IMR-90 (cell line): ENCODE results near the gene CASTOR1. TPM values are rescaled to one million over a fixed set of nuclear protein-coding genes. Genes with fewer than 3 reads are reported as not detected.

Experiments used
- ATAC-seq: fragments of 200-7000 bp; cut with Tn5 transposase; 2 replicates; pipeline ENCODE4 v1.9.1; 2020; ENCODE audit warnings: low read depth, mild to moderate bottlenecking, moderate library complexity
- BruUV-seq: library from RNA; stranded (reverse); fragments of 400-500 nt; replicated peaks from 2 replicates; lab custom pipeline; 2021; lab: Mats Ljungman, UMichigan
- CTCF ChIA-PET: fragments of 300-600 bp; formaldehyde crosslinking; extraction: SDS; loops from one replicate; lab custom pipeline; 2021; ENCODE audit warnings: antibody characterized with exemption; lab: Yijun Ruan, JAX
- POLR2A ChIA-PET: fragments of 300-600 bp; sonication (Branson Sonifier 250); formaldehyde crosslinking; loops from one replicate; lab custom pipeline; 2022; ENCODE audit warnings: antibody characterized with exemption; ENCODE audit not compliant: unreplicated experiment; lab: Charles Lee
- DNase-seq: peaks from one replicate; pipeline ENCODE4 v3.0.0; 2013
- H2AFZ ChIP-seq: replicated peaks from 2 replicates; pipeline ENCODE3; 2013; ENCODE audit warnings: low read length, mild to moderate bottlenecking; ENCODE audit not compliant: poor library complexity
- H2AK5ac ChIP-seq: 2 replicates; pipeline ENCODE4 v1.6.1; 2013; ENCODE audit warnings: low read depth, low read length, inconsistent platforms
- H2AK9ac ChIP-seq: replicated peaks from 2 replicates; pipeline ENCODE3; 2013; ENCODE audit warnings: mild to moderate bottlenecking, low read depth, low read length, moderate library complexity; ENCODE audit not compliant: poor library complexity
- H2BK120ac ChIP-seq: 2 replicates; pipeline ENCODE4 v1.6.1; 2013; ENCODE audit warnings: low read depth, low read length, inconsistent platforms
- H2BK15ac ChIP-seq: 3 replicates; pipeline ENCODE4 v1.6.1; 2013; ENCODE audit warnings: low read depth, low read length, inconsistent platforms
- H2BK20ac ChIP-seq: 2 replicates; pipeline ENCODE4 v1.6.1; 2013; ENCODE audit warnings: low read depth, mild to moderate bottlenecking, inconsistent platforms, low read length, moderate library complexity
- H2BK5ac ChIP-seq: 2 replicates; pipeline ENCODE4 v1.6.1; 2013; ENCODE audit warnings: mild to moderate bottlenecking, low read depth, low read length, inconsistent platforms; ENCODE audit not compliant: poor library complexity, severe bottlenecking
- H3K14ac ChIP-seq: replicated peaks from 2 replicates; pipeline ENCODE4 v1.6.1; 2013; ENCODE audit warnings: low read depth, low read length, inconsistent platforms
- H3K18ac ChIP-seq: 2 replicates; pipeline ENCODE4 v1.6.1; 2013; ENCODE audit warnings: low read depth, low read length, control low read depth
- H3K23ac ChIP-seq: 2 replicates; pipeline ENCODE4 v1.6.1; 2013; ENCODE audit warnings: low read depth, low read length, inconsistent platforms
- H3K27ac ChIP-seq: 2 replicates; pipeline ENCODE4 v1.5.1; 2013; ENCODE audit warnings: mild to moderate bottlenecking, control low read depth, low read length; ENCODE audit not compliant: insufficient read depth
- H3K27me3 ChIP-seq: 2 replicates; pipeline ENCODE4 v1.6.1; 2013; ENCODE audit warnings: low read length; ENCODE audit not compliant: control insufficient read depth, insufficient read depth
- H3K36me3 ChIP-seq: 2 replicates; pipeline ENCODE4 v1.6.1; 2013; ENCODE audit warnings: low read length, mixed read lengths; ENCODE audit not compliant: control insufficient read depth, insufficient read depth
- H3K4ac ChIP-seq: 2 replicates; pipeline ENCODE4 v1.6.1; 2013; ENCODE audit warnings: low read depth, low read length, inconsistent platforms
- H3K4me1 ChIP-seq: 2 replicates; pipeline ENCODE4 v1.6.1; 2013; ENCODE audit warnings: low read length, mixed read lengths; ENCODE audit not compliant: control insufficient read depth, insufficient read depth
- H3K4me2 ChIP-seq: 2 replicates; pipeline ENCODE4 v1.6.1; 2013; ENCODE audit warnings: low read depth, mild to moderate bottlenecking, control low read depth, low read length, moderate library complexity
- H3K4me3 ChIP-seq: 2 replicates; pipeline ENCODE4 v1.5.1; 2013; ENCODE audit warnings: low read depth, mild to moderate bottlenecking, control low read depth, low read length, moderate library complexity; ENCODE audit not compliant: insufficient read depth
- H3K56ac ChIP-seq: 2 replicates; pipeline ENCODE4 v1.6.1; 2013; ENCODE audit warnings: low read length, inconsistent platforms; ENCODE audit not compliant: insufficient read depth; ENCODE audit errors: extremely low read depth
- H3K79me1 ChIP-seq, 2 experiments: 2 replicates each; pipeline ENCODE4 v1.6.1; 2013; ENCODE audit warnings: low read length in 2 of 2, inconsistent platforms in 1 of 2, low read depth in 1 of 2
- H3K9ac ChIP-seq: 2 replicates; pipeline ENCODE4 v1.6.1; 2013; ENCODE audit warnings: low read depth, low read length, control low read depth
- H3K9me1 ChIP-seq: 2 replicates; pipeline ENCODE4 v1.6.1; 2013; ENCODE audit warnings: low read length, inconsistent platforms; ENCODE audit not compliant: insufficient read depth
- H3K9me3 ChIP-seq: 2 replicates; pipeline ENCODE4 v1.6.1; 2013; ENCODE audit warnings: low read length; ENCODE audit not compliant: control insufficient read depth, insufficient read depth
- H4K20me1 ChIP-seq: 2 replicates; pipeline ENCODE4 v1.6.1; 2013; ENCODE audit warnings: low read length, inconsistent platforms; ENCODE audit not compliant: insufficient read depth
- H4K5ac ChIP-seq: 2 replicates; pipeline ENCODE4 v1.6.1; 2013; ENCODE audit warnings: mild to moderate bottlenecking, low read depth, low read length, control low read depth
- H4K8ac ChIP-seq, 2 experiments: 2 replicates each; pipeline ENCODE4 v1.6.1; 2013; ENCODE audit warnings: low read depth in 2 of 2, low read length in 2 of 2, control low read depth in 1 of 2, inconsistent platforms in 1 of 2
- H4K91ac ChIP-seq: 2 replicates; pipeline ENCODE4 v1.6.1; 2013; ENCODE audit warnings: low read depth, low read length, inconsistent platforms; ENCODE audit not compliant: insufficient read depth
- BHLHE40 ChIP-seq: fragments of 150-350 bp; IDR thresholded peaks from 2 replicates; pipeline ENCODE4 v1.6.1; 2016; ENCODE audit warnings: mild to moderate bottlenecking, low read depth, low read length
- CEBPB ChIP-seq: IDR thresholded peaks from 2 replicates; pipeline ENCODE4 v1.6.1; 2012; ENCODE audit warnings: low read depth, low read length, improper control_type of control experiment
- CHD1 ChIP-seq: IDR thresholded peaks from 2 replicates; pipeline ENCODE4 v1.6.1; 2012; ENCODE audit warnings: low read depth, low read length, improper control_type of control experiment
- CTCF ChIP-seq: conservative IDR thresholded peaks from 2 replicates; pipeline ENCODE4 v1.5.1; 2012; ENCODE audit warnings: mild to moderate bottlenecking, low read depth, low read length, improper control_type of control experiment
- ELK1 ChIP-seq: fragments of 150-350 bp; IDR thresholded peaks from 2 replicates; pipeline ENCODE4 v1.6.1; 2016; ENCODE audit warnings: low read depth, mild to moderate bottlenecking, low read length, moderate library complexity, borderline replicate concordance
- FOS ChIP-seq: fragments of 150-350 bp; IDR thresholded peaks from 2 replicates; pipeline ENCODE4 v1.6.1; 2016; ENCODE audit warnings: low read depth, low read length
- MAFK ChIP-seq: IDR thresholded peaks from 2 replicates; pipeline ENCODE4 v1.6.1; 2012; ENCODE audit warnings: low read depth, low read length, improper control_type of control experiment
- MAZ ChIP-seq: IDR thresholded peaks from 2 replicates; pipeline ENCODE4 v1.6.1; 2012; ENCODE audit warnings: low read depth, mild to moderate bottlenecking, low read length, improper control_type of control experiment, moderate library complexity, borderline replicate concordance
- MXI1 ChIP-seq: IDR thresholded peaks from 2 replicates; pipeline ENCODE4 v1.6.1; 2012; ENCODE audit warnings: low read depth, mild to moderate bottlenecking, low read length, moderate library complexity, borderline replicate concordance
- NFE2L2 ChIP-seq: fragments of 150-350 bp; IDR thresholded peaks from 2 replicates; pipeline ENCODE4 v1.6.1; 2016; ENCODE audit warnings: low read depth, mild to moderate bottlenecking, low read length
- POLR2A ChIP-seq: IDR thresholded peaks from 2 replicates; pipeline ENCODE4 v1.6.1; 2012; ENCODE audit warnings: mild to moderate bottlenecking, low read depth, low read length
- RAD21 ChIP-seq: IDR thresholded peaks from 2 replicates; pipeline ENCODE4 v1.6.1; 2012; ENCODE audit warnings: low read length, improper control_type of control experiment
- RCOR1 ChIP-seq: IDR thresholded peaks from 2 replicates; pipeline ENCODE4 v1.6.1; 2012; ENCODE audit warnings: mild to moderate bottlenecking, low read length, improper control_type of control experiment; ENCODE audit not compliant: insufficient replicate concordance
- RFX5 ChIP-seq: IDR thresholded peaks from 2 replicates; pipeline ENCODE4 v1.8.0; 2012; ENCODE audit warnings: low read depth, mild to moderate bottlenecking, low read length, moderate library complexity
- SMC3 ChIP-seq: fragments of 150-350 bp; IDR thresholded peaks from 2 replicates; pipeline ENCODE4 v1.6.1; 2016; ENCODE audit warnings: low read depth, mild to moderate bottlenecking, antibody characterized with exemption, low read length, moderate library complexity
- USF2 ChIP-seq: fragments of 150-350 bp; IDR thresholded peaks from 2 replicates; pipeline ENCODE4 v1.6.1; 2017; ENCODE audit warnings: mild to moderate bottlenecking, antibody characterized with exemption, low read length, low read depth
- WGBS, 2 experiments: methylation state at CpG; one replicate each; pipeline versions ENCODE4 v1.1.5 to v1.1.7; 2013; ENCODE audit warnings: missing lambda C conversion rate in 2 of 2; ENCODE audit not compliant: insufficient read length in 1 of 2; ENCODE audit errors: extremely low coverage in 2 of 2; 5-methylcytosine and 5-hydroxymethylcytosine counted together
- dilution Hi-C: fragments of 300-500 bp; cut with HindIII; formaldehyde crosslinking; loops from one replicate; pipeline ENCODE4 v1.14.3; 2018; ENCODE audit warnings: low sequenced_read_pairs; ENCODE audit not compliant: unreplicated experiment
- in situ Hi-C: fragments of 300-500 bp; cut with MboI; formaldehyde crosslinking; loops from 3 replicates; pipeline ENCODE4 v1.14.3; 2019; ENCODE audit warnings: low sequenced_read_pairs, inconsistent platforms, mixed read lengths
- intact Hi-C: fragments of 100-400 bp; cut with micrococcal nuclease; formaldehyde crosslinking; loops from 2 replicates; pipeline ENCODE4 v1.10.0; 2022
- polyA plus RNA-seq, 3 experiments: library from polyadenylated mRNA; depleted of rRNA; stranded (reverse); fragments of >200 nt; gene quantifications; 2 replicates each; pipeline ENCODE4 v1.2.3, GENCODE V29; 2012; ENCODE audit warnings: low replicate concordance in 1 of 3
- total RNA-seq: library from RNA; depleted of rRNA; stranded (reverse); fragments of >200 nt; gene quantifications from 2 replicates; pipeline ENCODE4 v1.2.3, GENCODE V29; 2012

CASTOR1 gene
- total and polyA plus RNA-seq, 2 of the 4 experiments (the other 2 are of a cell fraction), result 10.6 to 23.5 TPM

GRCh38 chr22:30282616-30283046 lies 6.7 kb downstream of the CASTOR1 start:
- no TSS peak for BruUV-seq
- H3K23ac ChIP-seq, result no peak overlapping the region
- in situ Hi-C loops, result no loop called here
- no peak overlapping the region for H3K14ac ChIP-seq
- intact Hi-C loops, result no loop called here
- no peak overlapping the region for H2AK5ac ChIP-seq
- H4K5ac ChIP-seq, result no peak overlapping the region
- no peak overlapping the region for H2BK120ac ChIP-seq
- peaks cover 24% of the 10 kb centered on the region for H3K36me3 ChIP-seq
- H2AK9ac ChIP-seq, result no peak overlapping the region
- dilution Hi-C loops, result no loop called here
- H2BK20ac ChIP-seq, result no peak overlapping the region
- H2AFZ ChIP-seq, result no peak overlapping the region
- peaks cover 3% of the 10 kb centered on the region; the same call in 1 of the 2 replicates for H4K20me1 ChIP-seq
- DNase-seq (no peak), ATAC-seq (no peak)
- no peaks in the 10 kb centered on the region for H3K9me3 ChIP-seq
- TF ChIP-seq RFX5 (no peak), RAD21 (no peak), RCOR1 (no peak), ELK1 (no peak), NFE2L2 (no peak), BHLHE40 (no peak), CEBPB (no peak), MXI1 (no peak), USF2 (no peak), MAZ (no peak), CHD1 (no peak), FOS (no peak), CTCF (no peak), SMC3 (no peak), MAFK (no peak), POLR2A (no peak)
- H2BK5ac ChIP-seq, result no peak overlapping the region
- no CpG with 5 or more reads among the region's 7 CpGs for WGBS, 2 experiments
- 0 out of 4 replicates have a peak, but pooled peaks cover 0 to 5% of the 10 kb centered on the region in 2 experiments for H3K79me1 ChIP-seq
- H3K4ac ChIP-seq, result no peak overlapping the region
- H3K27ac ChIP-seq, result no peak overlapping the region
- no peak overlapping the region for H2BK15ac ChIP-seq
- no peak overlapping the region for H3K18ac ChIP-seq
- ChIA-PET CTCF (no interaction called here), POLR2A (no interaction called here)
- peaks cover 8% of the 10 kb centered on the region for H3K9me1 ChIP-seq
- H4K91ac ChIP-seq, result no peak overlapping the region
- H3K4me2 ChIP-seq, result no peak overlapping the region
- H3K9ac ChIP-seq, result no peak overlapping the region
- peaks cover 9% of the 10 kb centered on the region for H3K4me1 ChIP-seq
- H4K8ac ChIP-seq, result no peak overlapping the region
- no peak overlapping the region for H3K4me3 ChIP-seq
- H3K56ac ChIP-seq, result no peak overlapping the region
- H3K27me3 ChIP-seq, result no peaks in the 10 kb centered on the region
